HG03558 (cell line): ENCODE data around the gene ZDHHC1.
"Not testable (repeated sequence)": the region's sequence is repeated elsewhere in the genome, so short reads cannot be mapped to it uniquely, and the experiment has no call there.

ENCODE experiments used
- ATAC-seq: cut with Tn5 transposase; IDR thresholded peaks from one replicate; pipeline ENCODE4 v1.9.1; 2021; ENCODE audit warnings: moderate number of reproducible peaks; ENCODE audit not compliant: unreplicated experiment; ENCODE audit errors: extremely low read depth

Gene ZDHHC1

GRCh38 chr16:67378642-67379041 is 37.6 kb downstream of the ZDHHC1 start:
- no peak for ATAC-seq

- ATAC-seq = not testable (repeated sequence)
Measured at GRCh38 chr16:67376012-67376411, 40.3 kb downstream of the ZDHHC1 start.

DNA sequence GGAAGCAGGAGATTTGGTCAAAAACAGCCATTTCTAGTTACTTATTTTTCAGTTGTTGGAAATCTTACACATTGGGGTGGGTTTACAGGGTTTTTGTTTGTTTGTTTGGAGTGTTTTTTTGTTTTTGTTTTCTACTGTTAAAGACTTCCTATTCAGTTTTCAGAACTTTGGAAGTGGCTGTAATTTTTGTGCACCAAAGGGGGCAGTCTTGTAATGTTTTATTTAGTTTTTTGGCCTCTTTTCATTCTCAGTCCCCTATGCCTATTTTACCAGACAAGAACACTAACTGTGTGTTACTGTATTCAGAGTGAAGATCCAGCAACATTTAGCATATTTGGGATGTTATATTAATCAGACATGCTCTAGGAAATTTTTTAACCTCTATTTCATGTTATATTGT is 43.6 kb downstream of the ZDHHC1 start:
- no peak for ATAC-seq

DNA sequence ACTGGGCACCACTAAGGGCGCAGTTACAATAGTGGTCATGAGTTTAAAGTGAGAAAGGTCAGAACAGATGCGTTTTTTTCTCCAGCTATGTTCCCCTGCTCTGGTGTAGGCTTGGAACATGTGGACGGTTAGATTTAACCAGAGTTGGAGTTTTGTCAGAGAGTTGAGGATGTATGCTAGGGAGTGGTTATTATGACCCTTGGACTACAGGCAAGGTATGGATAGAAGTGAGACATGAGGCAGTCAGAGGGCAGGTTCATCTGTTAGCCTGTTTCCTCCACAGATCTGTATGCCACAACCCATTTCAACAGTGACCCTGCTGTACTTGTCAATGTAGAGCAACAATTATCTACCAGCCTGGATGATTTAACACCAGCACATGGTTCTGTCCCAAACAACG is 45.6 kb downstream of the ZDHHC1 start:
- no peak for ATAC-seq

DNA sequence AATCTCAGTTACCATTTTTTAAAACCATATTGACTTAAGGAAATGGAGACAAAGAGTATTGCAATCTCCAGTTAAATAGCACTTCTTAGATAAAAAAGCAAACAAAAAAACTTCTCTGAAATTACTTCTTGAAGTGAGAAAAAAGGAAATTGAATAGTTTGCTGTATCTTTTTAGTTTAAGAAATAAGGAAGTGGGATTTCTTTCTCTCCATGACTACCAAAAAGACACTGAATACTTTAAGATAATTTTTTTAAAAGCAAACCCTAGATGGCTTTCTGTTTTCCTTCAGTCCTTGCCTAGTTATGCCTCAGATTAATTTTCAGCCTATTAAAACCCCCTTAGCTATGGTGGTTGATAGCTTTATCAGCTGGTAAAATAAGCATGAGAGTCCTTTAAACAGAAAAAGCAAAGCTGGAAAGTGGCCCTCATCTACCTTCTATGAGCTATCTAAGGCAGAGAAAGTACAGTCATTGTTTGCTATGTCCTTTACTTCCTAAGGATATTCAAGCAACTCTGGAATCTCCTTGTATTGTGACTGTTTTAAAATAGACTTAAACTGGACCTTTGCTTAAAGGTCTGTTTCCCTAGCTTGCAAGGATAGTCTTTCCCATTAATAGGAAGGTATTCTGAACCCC is 51.6 kb downstream of the ZDHHC1 start:
- no peak for ATAC-seq

- no peak for ATAC-seq
Measured at GRCh38 chr16:67361038-67361437, 55.2 kb downstream of the ZDHHC1 start.

DNA sequence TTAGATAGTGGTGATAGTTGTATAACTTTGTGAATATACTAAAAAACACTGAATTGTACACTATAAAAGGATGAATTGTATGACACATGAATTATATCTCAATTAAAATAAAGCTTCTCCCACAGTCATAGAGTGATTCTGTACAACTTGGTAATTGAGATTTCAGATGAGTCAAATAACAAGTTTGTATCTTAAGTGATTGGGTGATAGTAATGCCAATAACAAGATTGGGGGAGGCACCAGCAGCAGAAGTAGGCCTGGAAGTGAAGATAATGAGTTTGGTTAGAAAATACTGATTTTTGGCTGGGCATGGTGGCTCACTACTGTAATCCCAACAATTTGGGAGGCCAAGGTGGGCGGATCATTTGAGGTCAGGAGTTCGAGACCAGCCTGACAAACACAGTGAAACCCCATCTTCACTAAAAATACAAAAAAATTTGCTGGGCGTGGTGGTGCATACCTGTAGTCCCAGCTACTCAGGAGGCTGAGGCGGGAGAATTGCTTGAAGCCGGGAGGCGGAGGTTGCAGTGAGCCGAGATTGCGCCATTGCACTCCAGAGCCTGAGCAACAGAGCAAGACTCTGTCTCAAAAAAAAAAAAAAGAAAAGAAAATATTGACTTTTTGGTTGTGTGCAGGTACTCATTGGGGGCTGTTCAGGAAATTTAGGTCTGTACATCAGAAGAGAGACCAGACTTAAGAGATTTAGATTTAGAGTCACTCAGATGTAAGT is 56.6 kb downstream of the ZDHHC1 start:
- ATAC-seq = not testable (repeated sequence)

GRCh38 chr16:67357561-67357960 is 58.7 kb downstream of the ZDHHC1 start:
- no peak for ATAC-seq

DNA sequence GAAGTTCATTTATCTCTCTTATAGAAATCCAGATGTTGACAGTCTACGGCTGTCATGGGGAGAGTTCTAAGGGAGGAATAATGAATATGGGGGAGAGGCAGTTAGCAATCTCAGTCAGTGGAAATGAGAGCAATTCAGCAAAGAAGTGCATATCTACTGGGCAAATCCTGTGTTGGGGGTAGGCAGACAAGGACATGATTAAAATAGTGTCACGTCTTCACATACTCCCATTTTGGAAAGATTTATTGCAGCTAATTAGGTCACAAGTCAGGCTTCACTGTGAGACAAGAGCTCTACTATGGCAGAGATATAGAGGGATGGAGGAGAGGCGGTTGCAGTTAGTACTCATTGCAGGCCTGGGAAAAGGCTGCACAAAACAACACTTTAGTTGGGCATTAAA is 59.9 kb downstream of the ZDHHC1 start:
- no peak for ATAC-seq

DNA sequence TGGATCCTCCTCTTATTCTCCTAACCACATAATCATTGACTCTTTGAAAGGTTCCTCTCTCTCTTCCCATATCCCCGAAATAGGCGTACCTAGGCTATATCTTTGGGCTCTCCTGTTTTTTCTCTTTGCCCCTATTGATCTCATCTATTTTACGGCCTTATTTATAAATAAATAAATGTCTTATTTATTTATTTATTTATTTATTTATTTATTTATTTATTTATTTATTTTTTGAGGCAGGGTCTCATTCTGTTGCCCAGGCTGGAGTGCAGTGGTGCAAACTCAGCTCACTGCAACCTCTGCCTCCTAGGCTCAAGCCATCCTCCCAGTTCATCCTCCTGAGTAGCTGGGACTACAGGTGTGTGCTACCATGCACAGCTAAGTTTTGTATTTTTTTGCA is 63.8 kb downstream of the ZDHHC1 start:
- ATAC-seq = not testable (repeated sequence)

- ATAC-seq = no peak
Measured at GRCh38 chr16:67350324-67350723, 66.0 kb downstream of the ZDHHC1 start.

DNA sequence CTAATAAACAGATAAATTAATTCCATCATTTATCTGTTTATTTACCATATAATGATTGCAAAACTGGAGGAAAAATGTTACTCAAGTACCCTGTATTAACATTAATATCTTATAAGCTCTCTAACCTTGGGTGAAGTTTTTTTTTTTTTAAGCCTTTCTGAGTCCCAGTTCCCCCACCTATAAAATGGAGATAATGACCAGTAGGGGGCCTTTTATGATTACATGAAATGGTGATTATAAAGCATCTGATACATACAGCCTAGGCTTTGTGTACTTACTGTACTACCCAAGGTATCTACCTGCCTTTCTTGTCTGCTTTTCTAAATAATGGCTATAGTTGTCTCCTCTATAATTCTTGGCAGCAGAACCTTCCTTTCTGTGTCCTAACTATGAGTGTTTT is 67.1 kb downstream of the ZDHHC1 start:
- no peak for ATAC-seq

DNA sequence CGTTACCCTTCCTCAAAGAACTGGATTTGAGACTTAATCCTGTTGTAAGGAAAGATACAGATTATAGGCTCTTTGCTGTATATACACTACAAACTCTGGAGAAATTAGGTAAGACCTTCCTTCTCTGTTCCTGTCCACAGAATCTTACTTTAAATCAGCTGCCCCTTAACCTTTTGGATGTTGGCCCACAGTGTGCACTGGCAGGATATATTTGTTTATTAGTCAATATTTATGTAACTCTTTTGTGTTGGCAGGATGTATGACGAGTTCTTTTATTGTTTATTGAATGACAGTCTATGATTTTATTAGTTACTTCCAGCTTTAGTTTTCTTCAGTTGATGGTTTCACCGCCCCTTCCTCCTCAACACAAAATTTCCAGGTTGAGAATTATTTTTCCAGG is 69.9 kb downstream of the ZDHHC1 start:
- no peak for ATAC-seq

DNA sequence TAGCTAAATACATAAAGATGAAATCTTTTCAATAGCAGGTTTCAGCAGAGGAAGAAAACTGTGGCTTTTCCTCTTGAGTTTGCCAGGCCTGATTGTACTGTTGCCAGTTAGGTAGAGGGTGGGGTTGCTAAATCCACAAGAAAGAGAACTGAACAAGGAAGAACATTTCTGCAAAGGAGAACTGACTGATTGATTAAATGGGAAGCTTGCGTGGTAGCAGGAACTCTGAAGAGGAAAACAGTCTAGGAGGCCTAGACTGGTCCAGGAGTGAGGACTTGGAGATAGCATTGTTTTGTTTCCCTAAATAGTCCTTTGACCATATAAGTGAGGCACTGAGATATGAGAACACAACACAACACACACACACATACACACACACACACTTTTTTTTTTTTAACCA is 70.9 kb downstream of the ZDHHC1 start:
- no peak for ATAC-seq
